ENCODE measurements around the gene LYAR. TPM values are rescaled to one million over a fixed set of nuclear protein-coding genes. Genes with fewer than 3 reads are reported as not detected.
A peak's percentile ranks its signal among the peaks of the same experiment; 100 is the strongest.
"Not testable (repeated sequence)": the region's sequence is repeated elsewhere in the genome, so short reads cannot be mapped to it uniquely, and the experiment has no call there.

Gene LYAR
- total and polyA plus RNA-seq, 2 of the 13 experiments (the other 11 are each of a cell fraction or from before 2014, with no cell fraction given), result 7.8 to 94.2 TPM

DNA sequence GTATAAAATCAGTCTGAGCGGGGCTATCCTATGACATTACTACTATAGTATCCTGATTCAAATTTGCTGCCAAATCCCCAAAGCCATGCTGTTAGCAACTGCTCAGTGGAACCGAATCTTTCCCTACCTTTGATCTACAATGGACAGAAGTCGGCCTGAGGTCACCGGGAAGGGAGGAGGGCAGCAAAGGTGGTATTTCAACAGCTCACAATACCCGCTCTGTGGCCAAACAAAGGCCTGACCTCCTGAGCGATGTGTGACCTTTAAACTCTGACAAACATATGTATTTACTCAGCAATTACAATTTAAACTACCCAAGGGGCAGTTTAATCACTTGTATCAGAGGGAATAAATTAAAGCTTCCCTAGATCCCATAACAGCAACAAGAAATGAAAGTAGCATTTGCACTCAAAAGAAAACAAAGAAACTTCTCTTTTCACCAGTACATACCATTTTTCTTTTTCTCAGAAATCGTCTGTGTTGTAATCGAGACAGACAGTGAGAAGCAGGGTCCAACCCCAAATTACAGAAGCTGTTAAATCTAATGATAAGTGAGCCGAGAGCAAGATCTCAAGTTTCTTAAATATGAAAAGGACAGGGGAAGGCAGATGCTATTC is 30.4 kb downstream of the LYAR start (continued):
- TF ChIP-seq ZBTB33 (CRISPR knock-in tag; IDR thresholded peaks at IDR 0.05), result peak; percentile 44; the same call in 1 of the 2 replicates
- TF ChIP-seq, protein P1, sequence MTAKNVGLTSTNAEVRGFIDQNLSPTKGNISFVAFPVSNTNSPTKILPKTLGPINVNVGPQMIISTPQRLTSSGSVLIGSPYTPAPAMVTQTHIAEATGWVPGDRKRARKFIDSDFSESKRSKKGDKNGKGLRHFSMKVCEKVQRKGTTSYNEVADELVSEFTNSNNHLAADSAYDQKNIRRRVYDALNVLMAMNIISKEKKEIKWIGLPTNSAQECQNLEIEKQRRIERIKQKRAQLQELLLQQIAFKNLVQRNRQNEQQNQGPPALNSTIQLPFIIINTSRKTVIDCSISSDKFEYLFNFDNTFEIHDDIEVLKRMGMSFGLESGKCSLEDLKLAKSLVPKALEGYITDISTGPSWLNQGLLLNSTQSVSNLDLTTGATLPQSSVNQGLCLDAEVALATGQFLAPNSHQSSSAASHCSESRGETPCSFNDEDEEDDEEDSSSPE (CRISPR knock-in tag; IDR thresholded peaks at IDR 0.05), result peak; percentile 50; the same call in 1 of the 2 replicates
- TF ChIP-seq ZSCAN29 (CRISPR knock-in tag; conservative IDR thresholded peaks at IDR 0.05), result peak; percentile 99
- no peak for TF ChIP-seq NONO (IDR thresholded peaks at IDR 0.05)
- TF ChIP-seq NONO (CRISPR knock-in tag; conservative IDR thresholded peaks at IDR 0.05), result 0 out of 2 replicates have a peak, but pooled peaks have one; percentile 59
- TF ChIP-seq CHD4 (IDR thresholded peaks at IDR 0.05; ENCODE audit: borderline replicate concordance, low read length), result peak; percentile 56; the same call in 1 of the 2 replicates
- TF ChIP-seq, protein P2, sequence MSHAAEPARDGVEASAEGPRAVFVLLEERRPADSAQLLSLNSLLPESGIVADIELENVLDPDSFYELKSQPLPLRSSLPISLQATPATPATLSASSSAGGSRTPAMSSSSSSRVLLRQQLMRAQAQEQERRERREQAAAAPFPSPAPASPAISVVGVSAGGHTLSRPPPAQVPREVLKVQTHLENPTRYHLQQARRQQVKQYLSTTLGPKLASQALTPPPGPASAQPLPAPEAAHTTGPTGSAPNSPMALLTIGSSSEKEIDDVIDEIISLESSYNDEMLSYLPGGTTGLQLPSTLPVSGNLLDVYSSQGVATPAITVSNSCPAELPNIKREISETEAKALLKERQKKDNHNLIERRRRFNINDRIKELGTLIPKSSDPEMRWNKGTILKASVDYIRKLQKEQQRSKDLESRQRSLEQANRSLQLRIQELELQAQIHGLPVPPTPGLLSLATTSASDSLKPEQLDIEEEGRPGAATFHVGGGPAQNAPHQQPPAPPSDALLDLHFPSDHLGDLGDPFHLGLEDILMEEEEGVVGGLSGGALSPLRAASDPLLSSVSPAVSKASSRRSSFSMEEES (CRISPR knock-in tag; IDR thresholded peaks at IDR 0.05), result peak; percentile 69

GRCh38 chr4:4257705-4258104 is 32.2 kb downstream of the LYAR start:
- H3K9ac ChIP-seq (ENCODE audit: insufficient read depth, low read depth, low read length); POLR2A ChIA-PET; H3K36me3 ChIP-seq (replicated peaks in 1 of 2; ENCODE audit: control insufficient read depth in 1 of 2, insufficient read depth in 2 of 2, low read length in 2 of 2); DNase-seq (ENCODE audit: low spot score); H3K4me2 ChIP-seq (ENCODE audit: low read depth, low read length); H3K9me3 ChIP-seq (ENCODE audit: low read length); H4K20me1 ChIP-seq (ENCODE audit: insufficient read depth, low read length); ATAC-seq; H3K27me3 ChIP-seq (ENCODE audit: control insufficient read depth in 1 of 2, insufficient read depth in 2 of 2, low read length in 2 of 2); H3K79me2 ChIP-seq (ENCODE audit: insufficient read depth, low read length); FAIRE-seq; H3K4me3 ChIP-seq (replicated peaks in 1 of 3; ENCODE audit: insufficient read depth in 1 of 3, low read depth in 2 of 3, low read length in 3 of 3); CTCF ChIA-PET (ENCODE audit: low intra/inter-chr PET ratio, low total read pairs); intact Hi-C loops (cut with micrococcal nuclease; ENCODE audit: unreplicated experiment); H3K27ac ChIP-seq (ENCODE audit: extremely low read length, insufficient read depth, low read length); H2AFZ ChIP-seq (ENCODE audit: low read length); BruUV-seq (replicated peaks): not testable (repeated sequence)
- WGBS (ENCODE audit: low lambda C conversion rate), result 93% methylated on average over 3 of the region's 3 CpGs
- in situ Hi-C loops (cut with HindIII; ENCODE audit: extremely low pct_ligation_motif_present, low pct_unique_long_range_greater_than_20kb), result loop anchor here (5.0 kb wide), 2 partner anchors 35 to 80 kb away; partner anchors contain the start of genes LYAR and ZBTB49
- peaks cover 66% of the 10 kb centered on the region for H3K4me1 ChIP-seq (ENCODE audit: insufficient read depth, low read length)

Data from HepG2 (cell line).